Activated T-cell treated with anti-CD3 and anti-CD28 coated beads, Interleukin-2, amount 50 U/mL, for 1 hour (primary cell): ENCODE measurements around the gene CACNA1B.

Experiments
- DNase-seq: peaks from one replicate; pipeline ENCODE4 v3.0.0-alpha.2; 2020

The CACNA1B gene

DNA sequence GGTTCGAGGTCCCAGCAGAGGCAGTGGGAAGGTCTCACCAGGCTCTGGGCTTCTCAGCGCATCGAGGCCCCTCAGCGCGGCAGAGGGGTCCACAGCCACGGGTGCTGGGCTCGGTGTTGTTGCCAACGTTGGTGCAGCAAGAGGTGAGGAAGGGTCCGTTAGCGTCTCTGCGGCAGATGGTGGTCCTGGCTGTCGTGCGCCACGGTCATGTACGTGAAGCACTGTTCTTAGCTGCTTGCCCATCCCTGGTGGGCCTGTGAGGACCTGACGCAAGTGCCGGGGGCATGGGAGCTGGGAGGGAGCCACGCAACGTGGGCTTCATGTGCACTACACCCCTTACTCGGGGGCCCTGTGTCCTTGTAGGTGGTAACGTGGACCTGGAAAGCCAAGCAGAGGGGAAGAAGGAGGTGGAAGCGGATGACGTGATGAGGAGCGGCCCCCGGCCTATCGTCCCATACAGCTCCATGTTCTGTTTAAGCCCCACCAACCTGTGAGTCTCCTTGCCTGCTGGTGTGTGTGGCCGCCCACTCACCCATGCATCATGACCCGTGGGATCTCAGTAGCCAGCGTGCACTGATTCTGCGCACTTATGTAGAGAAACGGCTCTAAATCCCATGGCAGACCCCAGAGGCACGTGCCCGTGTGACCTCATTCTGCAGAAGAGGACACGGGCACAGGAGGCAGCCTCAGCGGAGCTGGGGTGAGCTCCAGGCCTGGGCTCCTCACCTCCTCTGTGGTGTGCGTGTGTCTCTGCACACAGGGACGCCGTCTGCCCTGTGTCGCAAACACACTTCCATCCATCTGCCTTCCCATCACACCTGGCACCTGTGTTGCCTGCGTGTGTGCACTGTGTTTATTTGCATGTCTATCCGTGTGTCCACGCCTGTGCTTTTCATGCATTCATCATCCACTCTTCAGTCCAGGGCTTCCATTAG is 166.1 kb downstream of the CACNA1B start:
- DNase-seq, result no peak

GRCh38 chr9:138044485-138045383 is 167.2 kb downstream of the CACNA1B start:
- DNase-seq, result no peak

GRCh38 chr9:138045541-138046490 is 168.2 kb downstream of the CACNA1B start:
- DNase-seq, result no peak

GRCh38 chr9:138046641-138047301 is 169.2 kb downstream of the CACNA1B start:
- no peak for DNase-seq

DNA sequence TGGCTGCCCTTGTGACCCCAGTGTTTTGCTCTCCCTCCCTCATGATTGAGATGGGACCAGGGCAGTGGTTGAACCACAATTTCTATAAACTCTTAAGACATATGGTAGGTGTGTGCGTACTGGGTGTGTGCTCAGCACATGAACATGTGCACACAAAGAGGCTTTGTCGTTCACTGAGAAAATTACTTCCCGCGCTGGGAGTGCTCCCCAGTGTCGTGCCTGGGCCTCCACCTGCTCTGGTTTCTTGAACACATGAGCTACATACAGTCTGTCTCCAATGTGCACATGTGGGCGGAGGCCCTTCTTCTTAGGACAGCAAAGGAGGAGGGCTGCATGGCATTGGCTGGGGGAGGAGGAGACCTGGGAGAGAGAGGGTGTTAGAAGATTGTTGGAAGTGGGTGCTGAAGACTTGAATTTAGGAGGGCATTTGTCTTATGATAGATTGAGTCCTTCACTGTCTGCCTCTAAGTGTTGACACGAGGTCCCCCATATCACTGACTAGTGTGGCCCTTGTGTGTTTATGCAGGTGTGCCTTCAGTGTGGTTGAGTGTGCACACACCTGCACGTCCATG is 170.0 kb downstream of the CACNA1B start:
- no peak for DNase-seq

- no peak for DNase-seq
Observed at GRCh38 chr9:138048184-138048583, 170.6 kb downstream of the CACNA1B start.

GRCh38 chr9:138049085-138049778 is 171.7 kb downstream of the CACNA1B start:
- DNase-seq, result no peak

- no peak for DNase-seq
Observed at GRCh38 chr9:138049779-138050471, 172.3 kb downstream of the CACNA1B start.

GRCh38 chr9:138050472-138051330 is 173.1 kb downstream of the CACNA1B start:
- DNase-seq, result no peak

DNA sequence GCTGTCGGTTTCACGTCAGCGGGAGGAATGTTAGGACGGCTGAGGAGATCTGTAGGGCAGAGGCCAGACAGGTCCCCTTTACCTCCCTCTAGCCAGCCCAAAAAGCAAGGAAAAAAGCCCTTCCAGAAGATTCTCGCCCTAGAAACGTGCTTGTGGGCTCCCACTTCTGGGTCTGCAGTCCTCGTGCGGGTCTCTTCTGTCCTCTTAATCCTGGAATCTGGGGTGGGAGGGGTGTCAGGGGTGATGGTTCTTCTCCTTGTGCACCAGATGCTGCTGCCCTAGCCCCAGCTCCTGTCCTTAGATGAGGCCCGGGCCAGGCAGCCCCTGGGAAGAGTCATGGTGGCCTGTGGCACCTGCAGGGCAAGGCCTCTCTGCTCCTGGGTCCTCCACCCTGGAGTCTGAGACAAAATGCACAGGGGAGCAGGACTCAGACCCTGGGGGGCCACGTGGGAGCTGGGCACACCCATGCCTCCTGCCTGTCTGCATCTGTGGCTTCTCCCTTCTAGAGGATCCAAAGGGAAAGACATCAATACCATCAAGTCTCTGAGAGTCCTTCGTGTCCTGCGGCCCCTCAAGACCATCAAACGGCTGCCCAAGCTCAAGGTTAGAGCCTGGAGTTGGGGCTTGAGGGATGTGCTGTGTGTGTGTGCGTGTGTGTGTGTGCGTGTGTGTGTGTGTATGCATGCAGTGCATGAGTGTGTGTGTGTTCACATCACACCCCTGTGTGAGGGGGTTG is 174.2 kb downstream of the CACNA1B start:
- DNase-seq, result no peak

- no peak for DNase-seq
Observed at GRCh38 chr9:138052322-138052615, 174.7 kb downstream of the CACNA1B start.

- DNase-seq, result no peak
Observed at GRCh38 chr9:138052635-138053320, 175.2 kb downstream of the CACNA1B start.

- DNase-seq, result no peak
Observed at GRCh38 chr9:138053321-138053868, 175.8 kb downstream of the CACNA1B start.

GRCh38 chr9:138053996-138054752 is 176.6 kb downstream of the CACNA1B start:
- DNase-seq, result no peak

GRCh38 chr9:138057726-138058125 is 180.1 kb downstream of the CACNA1B start:
- DNase-seq, result no peak

GRCh38 chr9:138058181-138058580 is 180.6 kb downstream of the CACNA1B start:
- DNase-seq, result no peak

- DNase-seq, result no peak
Observed at GRCh38 chr9:138059196-138059595, 181.6 kb downstream of the CACNA1B start.
